HepG2 (cell line): Measurements from ENCODE around the gene FOXK2. TPM values are rescaled to one million over a fixed set of nuclear protein-coding genes. Genes with fewer than 3 reads are reported as not detected.

ENCODE experiments used
- CBX2 ChIP-seq, 2 experiments: fragments of 200-600 bp in 1 of 2; sonication (generic); formaldehyde crosslinking in 1 of 2; IDR thresholded peaks; 2 replicates each; pipeline versions ENCODE4 v1.7.0 to v1.8.1; 2018 to 2022; ENCODE audit warnings: low read depth in 2 of 2, low read length in 1 of 2, mild to moderate bottlenecking in 1 of 2, missing genetic modification reagents in 1 of 2
- CC2D1A ChIP-seq: sonication (generic); formaldehyde crosslinking; IDR thresholded peaks from 2 replicates; pipeline ENCODE4 v1.8.1; 2023; ENCODE audit warnings: mild to moderate bottlenecking, missing genetic modification reagents
- ETV5 ChIP-seq: IDR thresholded peaks from 2 replicates; pipeline ENCODE4 v1.6.1; 2018; ENCODE audit warnings: missing biosample characterization, missing genetic modification reagents, inconsistent platforms, borderline replicate concordance
- HMG20A ChIP-seq: IDR thresholded peaks from 2 replicates; pipeline ENCODE4 v1.6.1; 2016; ENCODE audit warnings: borderline replicate concordance
- HOXA5 ChIP-seq: sonication (generic); formaldehyde crosslinking; IDR thresholded peaks from 2 replicates; pipeline ENCODE4 v1.4.0; 2020; ENCODE audit warnings: missing genetic modification reagents
- MED1 ChIP-seq: sonication (generic); formaldehyde crosslinking; IDR thresholded peaks from 2 replicates; pipeline ENCODE4 v1.4.0; 2020; ENCODE audit warnings: missing genetic modification reagents
- NR1H2 ChIP-seq: sonication (generic); formaldehyde crosslinking; IDR thresholded peaks from 2 replicates; pipeline ENCODE4 v1.8.1; 2022; ENCODE audit warnings: low read depth, missing genetic modification reagents, borderline replicate concordance
- RCOR2 ChIP-seq: IDR thresholded peaks from 2 replicates; pipeline ENCODE4 v1.6.1; 2016; ENCODE audit warnings: missing biosample characterization, missing genetic modification reagents
- SRSF1 ChIP-seq: fragments of 200-400 bp; formaldehyde crosslinking; optimal IDR thresholded peaks from 2 replicates; pipeline ENCODE3; 2017; ENCODE audit warnings: mild to moderate bottlenecking, low read depth, low read length, moderate library complexity
- ZBTB8A ChIP-seq: sonication (generic); formaldehyde crosslinking; IDR thresholded peaks from 2 replicates; pipeline ENCODE4 v1.4.0; 2020; ENCODE audit warnings: mild to moderate bottlenecking, low read depth, missing genetic modification reagents, borderline replicate concordance
- ZFYVE20 ChIP-seq: sonication (generic); formaldehyde crosslinking; IDR thresholded peaks from 2 replicates; pipeline ENCODE4 v1.8.0; 2023; ENCODE audit warnings: low read depth, mild to moderate bottlenecking, moderate library complexity, missing genetic modification reagents, borderline replicate concordance
- ZNF703 ChIP-seq: sonication (generic); formaldehyde crosslinking; IDR thresholded peaks from 2 replicates; pipeline ENCODE4 v1.5.1; 2020; ENCODE audit warnings: missing genetic modification reagents, mild to moderate bottlenecking, moderate library complexity, borderline replicate concordance
- ZNF773 ChIP-seq: sonication (generic); formaldehyde crosslinking; IDR thresholded peaks from 2 replicates; pipeline ENCODE4 v1.4.0; 2020; ENCODE audit warnings: missing genetic modification reagents, borderline replicate concordance
- ZNF775 ChIP-seq: sonication (generic); formaldehyde crosslinking; IDR thresholded peaks from 2 replicates; pipeline ENCODE4 v1.4.0; 2020; ENCODE audit warnings: missing genetic modification reagents, mild to moderate bottlenecking, moderate library complexity, borderline replicate concordance
- ZNF777 ChIP-seq: sonication (generic); formaldehyde crosslinking; IDR thresholded peaks from 2 replicates; pipeline ENCODE4 v1.4.0; 2020; ENCODE audit warnings: missing genetic modification reagents
- polyA plus RNA-seq, 8 experiments: library from polyadenylated mRNA; depleted of rRNA in 3 of 8; stranded (reverse) in 7 of 8; unstranded in 1 of 8; fragments of >200 nt; fragmentation: Illumina TruSeq in 4 of 8; extraction: Trizol in 4 of 8; gene quantifications; 2 replicates each; pipeline versions ENCODE4 v1.2.1 to v1.2.3, GENCODE V29; 2011 to 2016; ENCODE audit warnings: low read depth in 4 of 8, missing spikeins in 1 of 8, mixed read lengths in 1 of 8; ENCODE audit not compliant: insufficient read depth in 1 of 8
- total RNA-seq, 5 experiments: library from RNA; depleted of rRNA; stranded (reverse); fragments of >200 nt; fragmentation: Illumina TruSeq; extraction: Trizol; gene quantifications; 2 replicates each; pipeline ENCODE4 v1.2.3, GENCODE V29; 2016; ENCODE audit warnings: low read depth in 1 of 5
- TF ChIP-seq, protein P1 (sequence below): sonication (generic); formaldehyde crosslinking; IDR thresholded peaks from 2 replicates; pipeline ENCODE4 v1.4.0; 2020; ENCODE audit warnings: missing genetic modification reagents
- TF ChIP-seq, protein P2 (sequence below): sonication (generic); formaldehyde crosslinking; IDR thresholded peaks from 2 replicates; pipeline ENCODE4 v1.5.0; 2020; ENCODE audit warnings: mild to moderate bottlenecking, missing genetic modification reagents
- TF ChIP-seq, protein P3 (sequence below): sonication (generic); formaldehyde crosslinking; IDR thresholded peaks from 2 replicates; pipeline ENCODE4 v1.5.0; 2020; ENCODE audit warnings: missing genetic modification reagents
- TF ChIP-seq, protein P4 (sequence below): sonication (generic); formaldehyde crosslinking; conservative IDR thresholded peaks from 2 replicates; pipeline ENCODE4 v1.4.0; 2020; ENCODE audit warnings: mild to moderate bottlenecking, missing genetic modification reagents, moderate library complexity

FOXK2 gene
- total and polyA plus RNA-seq, 2 of the 13 experiments (the other 11 are each of a cell fraction or from before 2014, with no cell fraction given), result 67.1 to 67.2 TPM

DNA sequence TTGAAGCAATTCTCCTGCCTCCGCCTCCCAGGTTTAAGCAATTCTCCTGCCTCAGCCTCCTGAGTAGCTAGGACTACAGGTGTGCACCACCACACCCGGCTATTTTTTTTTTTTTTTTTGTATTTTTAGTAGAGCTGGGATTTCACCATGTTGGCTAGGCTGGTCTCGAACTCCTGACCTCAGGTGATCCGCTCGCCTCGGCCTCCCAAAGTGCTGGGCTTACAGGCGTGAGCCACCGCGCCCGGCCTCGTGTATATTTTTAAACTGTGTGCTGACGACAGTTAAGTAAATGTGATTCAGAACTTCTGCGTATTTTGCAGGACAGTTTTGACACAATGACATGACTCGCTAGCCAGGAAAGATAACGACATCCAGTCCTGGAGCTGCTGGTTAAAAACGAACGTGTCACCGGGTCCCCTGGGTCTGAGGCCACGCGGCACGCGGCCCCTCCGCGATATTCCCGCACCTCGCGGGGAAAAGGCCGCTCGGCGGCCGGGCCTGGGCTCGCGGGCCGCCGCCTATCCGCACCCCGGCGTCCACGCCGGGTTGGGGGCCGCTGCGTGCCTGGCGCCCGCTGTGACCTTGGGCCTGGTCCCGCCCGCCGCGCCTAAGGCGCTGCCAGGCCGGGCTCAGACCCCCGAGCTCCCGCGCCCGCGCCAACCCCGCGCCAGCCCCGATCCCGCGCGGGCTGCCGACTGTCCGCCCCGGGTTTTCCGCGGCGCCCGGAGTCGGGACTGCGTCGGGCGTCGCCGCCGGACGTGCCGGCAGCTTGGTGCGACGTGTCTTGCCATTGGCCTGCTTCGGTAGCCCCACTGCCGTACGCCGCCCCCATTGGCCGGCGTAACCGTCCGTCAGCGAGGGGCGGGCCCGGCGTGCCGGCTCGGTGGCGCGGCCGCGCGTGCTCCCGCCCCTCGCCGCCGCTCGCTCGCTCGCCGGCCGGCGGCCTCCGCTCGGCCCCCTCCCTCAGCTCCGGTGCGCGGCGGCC is at the start of gene FOXK2 (continued):
- TF ChIP-seq SRSF1 (no peak), ZNF777 (CRISPR knock-in tag) (peak; percentile 50), HOXA5 (CRISPR knock-in tag) (no peak), ZNF775 (CRISPR knock-in tag) (0 out of 2 replicates have a peak, but pooled peaks have one; percentile 22), ETV5 (CRISPR knock-in tag) (0 out of 2 replicates have a peak, but pooled peaks have one; percentile 34), CBX2 (IDR thresholded peaks at IDR 0.05; ENCODE audit: low read depth, low read length) (no peak), CBX2 (CRISPR knock-in tag; IDR thresholded peaks at IDR 0.05; ENCODE audit: low read depth) (no peak), NR1H2 (CRISPR knock-in tag) (no peak), MED1 (peak; percentile 53; the same call in 1 of the 2 replicates), RCOR2 (peak; percentile 62; the same call in 1 of the 2 replicates), ZFYVE20 (CRISPR knock-in tag) (no peak; the same call in 1 of the 2 replicates), HMG20A (CRISPR knock-in tag) (0 out of 2 replicates have a peak, but pooled peaks have one; percentile 19), ZNF773 (CRISPR knock-in tag) (no peak; the same call in 1 of the 2 replicates), ZBTB8A (CRISPR knock-in tag) (no peak), ZNF703 (CRISPR knock-in tag) (no peak), CC2D1A (CRISPR knock-in tag) (no peak)
- TF ChIP-seq, protein P1, sequence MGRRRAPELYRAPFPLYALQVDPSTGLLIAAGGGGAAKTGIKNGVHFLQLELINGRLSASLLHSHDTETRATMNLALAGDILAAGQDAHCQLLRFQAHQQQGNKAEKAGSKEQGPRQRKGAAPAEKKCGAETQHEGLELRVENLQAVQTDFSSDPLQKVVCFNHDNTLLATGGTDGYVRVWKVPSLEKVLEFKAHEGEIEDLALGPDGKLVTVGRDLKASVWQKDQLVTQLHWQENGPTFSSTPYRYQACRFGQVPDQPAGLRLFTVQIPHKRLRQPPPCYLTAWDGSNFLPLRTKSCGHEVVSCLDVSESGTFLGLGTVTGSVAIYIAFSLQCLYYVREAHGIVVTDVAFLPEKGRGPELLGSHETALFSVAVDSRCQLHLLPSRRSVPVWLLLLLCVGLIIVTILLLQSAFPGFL (CRISPR knock-in tag), result no peak; the same call in 1 of the 2 replicates
- TF ChIP-seq, protein P2, sequence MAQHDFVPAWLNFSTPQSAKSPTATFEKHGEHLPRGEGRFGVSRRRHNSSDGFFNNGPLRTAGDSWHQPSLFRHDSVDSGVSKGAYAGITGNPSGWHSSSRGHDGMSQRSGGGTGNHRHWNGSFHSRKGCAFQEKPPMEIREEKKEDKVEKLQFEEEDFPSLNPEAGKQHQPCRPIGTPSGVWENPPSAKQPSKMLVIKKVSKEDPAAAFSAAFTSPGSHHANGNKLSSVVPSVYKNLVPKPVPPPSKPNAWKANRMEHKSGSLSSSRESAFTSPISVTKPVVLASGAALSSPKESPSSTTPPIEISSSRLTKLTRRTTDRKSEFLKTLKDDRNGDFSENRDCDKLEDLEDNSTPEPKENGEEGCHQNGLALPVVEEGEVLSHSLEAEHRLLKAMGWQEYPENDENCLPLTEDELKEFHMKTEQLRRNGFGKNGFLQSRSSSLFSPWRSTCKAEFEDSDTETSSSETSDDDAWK, result no peak
- TF ChIP-seq, protein P3, sequence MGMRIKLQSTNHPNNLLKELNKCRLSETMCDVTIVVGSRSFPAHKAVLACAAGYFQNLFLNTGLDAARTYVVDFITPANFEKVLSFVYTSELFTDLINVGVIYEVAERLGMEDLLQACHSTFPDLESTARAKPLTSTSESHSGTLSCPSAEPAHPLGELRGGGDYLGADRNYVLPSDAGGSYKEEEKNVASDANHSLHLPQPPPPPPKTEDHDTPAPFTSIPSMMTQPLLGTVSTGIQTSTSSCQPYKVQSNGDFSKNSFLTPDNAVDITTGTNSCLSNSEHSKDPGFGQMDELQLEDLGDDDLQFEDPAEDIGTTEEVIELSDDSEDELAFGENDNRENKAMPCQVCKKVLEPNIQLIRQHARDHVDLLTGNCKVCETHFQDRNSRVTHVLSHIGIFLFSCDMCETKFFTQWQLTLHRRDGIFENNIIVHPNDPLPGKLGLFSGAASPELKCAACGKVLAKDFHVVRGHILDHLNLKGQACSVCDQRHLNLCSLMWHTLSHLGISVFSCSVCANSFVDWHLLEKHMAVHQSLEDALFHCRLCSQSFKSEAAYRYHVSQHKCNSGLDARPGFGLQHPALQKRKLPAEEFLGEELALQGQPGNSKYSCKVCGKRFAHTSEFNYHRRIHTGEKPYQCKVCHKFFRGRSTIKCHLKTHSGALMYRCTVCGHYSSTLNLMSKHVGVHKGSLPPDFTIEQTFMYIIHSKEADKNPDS (CRISPR knock-in tag), result no peak
- TF ChIP-seq, protein P4, sequence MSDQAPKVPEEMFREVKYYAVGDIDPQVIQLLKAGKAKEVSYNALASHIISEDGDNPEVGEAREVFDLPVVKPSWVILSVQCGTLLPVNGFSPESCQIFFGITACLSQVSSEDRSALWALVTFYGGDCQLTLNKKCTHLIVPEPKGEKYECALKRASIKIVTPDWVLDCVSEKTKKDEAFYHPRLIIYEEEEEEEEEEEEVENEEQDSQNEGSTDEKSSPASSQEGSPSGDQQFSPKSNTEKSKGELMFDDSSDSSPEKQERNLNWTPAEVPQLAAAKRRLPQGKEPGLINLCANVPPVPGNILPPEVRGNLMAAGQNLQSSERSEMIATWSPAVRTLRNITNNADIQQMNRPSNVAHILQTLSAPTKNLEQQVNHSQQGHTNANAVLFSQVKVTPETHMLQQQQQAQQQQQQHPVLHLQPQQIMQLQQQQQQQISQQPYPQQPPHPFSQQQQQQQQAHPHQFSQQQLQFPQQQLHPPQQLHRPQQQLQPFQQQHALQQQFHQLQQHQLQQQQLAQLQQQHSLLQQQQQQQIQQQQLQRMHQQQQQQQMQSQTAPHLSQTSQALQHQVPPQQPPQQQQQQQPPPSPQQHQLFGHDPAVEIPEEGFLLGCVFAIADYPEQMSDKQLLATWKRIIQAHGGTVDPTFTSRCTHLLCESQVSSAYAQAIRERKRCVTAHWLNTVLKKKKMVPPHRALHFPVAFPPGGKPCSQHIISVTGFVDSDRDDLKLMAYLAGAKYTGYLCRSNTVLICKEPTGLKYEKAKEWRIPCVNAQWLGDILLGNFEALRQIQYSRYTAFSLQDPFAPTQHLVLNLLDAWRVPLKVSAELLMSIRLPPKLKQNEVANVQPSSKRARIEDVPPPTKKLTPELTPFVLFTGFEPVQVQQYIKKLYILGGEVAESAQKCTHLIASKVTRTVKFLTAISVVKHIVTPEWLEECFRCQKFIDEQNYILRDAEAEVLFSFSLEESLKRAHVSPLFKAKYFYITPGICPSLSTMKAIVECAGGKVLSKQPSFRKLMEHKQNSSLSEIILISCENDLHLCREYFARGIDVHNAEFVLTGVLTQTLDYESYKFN, result peak; percentile 39
